Activated T-cell treated with anti-CD3 and anti-CD28 coated beads, Interleukin-2, amount 50 U/mL, for 1 hour (primary cell): ENCODE data around the gene MVB12A.

Source experiments
- DNase-seq: peaks from one replicate; pipeline ENCODE4 v3.0.0-alpha.2; 2020

Gene MVB12A

DNA sequence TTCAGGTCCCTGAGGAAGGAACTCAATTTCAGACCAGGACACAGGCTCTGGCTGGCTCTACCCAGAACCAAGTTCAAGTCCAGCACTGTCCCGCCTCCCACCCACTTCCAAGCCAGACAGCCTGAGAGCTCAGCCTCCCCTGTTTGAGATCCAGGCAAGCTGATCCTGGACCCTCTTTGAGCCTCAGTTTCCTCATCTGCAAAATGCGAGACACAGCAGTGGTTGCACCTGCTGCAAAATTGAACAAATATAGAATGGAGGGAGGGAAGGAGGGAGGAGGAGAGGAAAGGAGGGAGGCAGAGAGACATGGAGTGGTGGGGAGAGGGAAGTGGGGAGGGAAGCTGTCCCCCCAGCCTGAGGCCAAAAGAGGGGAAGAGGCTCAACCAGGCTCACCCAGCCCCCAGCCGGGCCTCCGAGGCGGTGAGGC, 27.9 kb downstream of the MVB12A start:
- DNase-seq: no peak

DNA sequence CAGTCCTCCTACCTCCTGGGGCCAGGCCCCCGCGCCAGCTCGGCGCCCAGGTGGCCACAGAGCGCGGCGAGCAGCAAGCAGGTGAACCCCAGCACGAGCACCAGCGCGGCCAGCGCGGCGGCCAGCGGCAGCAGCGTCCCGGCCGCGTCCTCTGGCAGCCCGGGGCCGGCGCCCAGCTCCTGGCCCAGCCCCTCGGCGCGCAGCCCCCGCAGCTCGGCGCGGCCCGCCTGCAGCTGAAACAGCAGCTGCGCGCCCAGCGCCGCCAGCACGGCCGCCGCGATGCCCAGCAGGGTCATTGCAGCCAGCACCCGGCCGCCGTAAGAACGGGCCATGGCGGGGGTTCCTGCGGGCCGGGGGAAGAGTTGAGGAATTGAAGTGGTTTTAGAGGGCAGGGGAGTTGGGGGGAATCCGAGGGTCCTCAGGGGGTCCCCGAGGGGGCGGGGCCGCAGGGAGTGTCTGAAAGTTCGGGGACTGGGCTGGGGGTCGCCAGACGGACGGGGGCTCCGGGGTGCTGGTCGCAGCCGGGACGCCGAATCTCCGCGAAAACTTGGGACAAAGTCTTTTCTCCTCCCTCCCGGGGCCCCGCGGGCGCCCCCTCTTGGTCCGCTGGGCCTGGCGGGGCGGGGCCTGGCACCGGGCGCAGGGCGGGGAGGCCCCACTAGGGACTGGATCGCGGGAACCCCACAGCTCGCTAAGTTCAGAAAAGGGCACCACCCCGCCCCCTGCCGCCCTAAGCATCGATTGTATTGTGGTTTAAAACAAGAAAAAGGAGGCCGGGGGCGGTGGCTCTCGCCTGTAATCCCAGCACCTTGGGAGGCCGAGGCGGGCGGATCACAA, 28.5 kb downstream of the MVB12A start, which contains the start of gene TMEM221:
TSS of gene TMEM221 (minus strand) at position 538 of the 837 bp plus-strand sequence. CDS start at position 332, 206 bp downstream.
- DNase-seq: peak; percentile 71

DNA sequence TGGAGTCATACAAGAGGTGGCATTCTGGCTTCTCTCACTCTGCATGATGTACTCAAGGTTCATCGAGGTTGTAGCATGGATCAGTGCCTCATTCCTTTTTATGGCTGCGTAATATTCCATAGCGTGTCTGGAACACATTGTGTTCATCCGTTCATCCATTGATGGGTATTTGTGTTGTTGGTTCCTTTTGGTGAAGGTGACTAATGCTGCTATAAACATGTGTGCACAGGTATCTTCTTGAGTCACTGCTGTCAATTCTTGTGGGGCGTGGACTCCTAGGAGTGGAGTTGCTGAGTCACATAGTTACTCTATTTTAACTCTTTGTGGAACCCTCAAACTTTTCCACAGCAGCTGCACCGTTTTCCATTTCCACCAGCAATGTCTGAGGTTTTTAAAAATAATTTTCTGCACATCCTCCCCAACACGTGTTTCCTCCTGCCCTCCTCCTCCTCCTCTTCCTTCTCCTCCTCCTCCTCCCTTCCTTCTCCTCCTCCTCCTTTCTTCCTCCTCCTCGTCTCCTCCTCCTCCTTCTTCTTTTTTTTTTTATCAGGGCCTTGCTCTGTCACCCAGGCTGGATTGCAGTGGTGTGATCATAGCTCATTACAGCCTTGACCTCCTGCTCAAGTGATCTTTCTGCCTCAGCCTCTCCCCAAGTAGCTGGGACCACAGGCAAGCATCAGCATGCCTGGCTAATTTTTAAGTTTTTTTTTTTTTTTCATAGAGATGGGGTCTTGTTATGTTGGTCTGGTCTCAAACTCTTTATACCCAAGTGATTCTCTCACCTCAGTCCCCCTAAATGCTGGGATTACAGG, 30.6 kb downstream of the MVB12A start:
- DNase-seq: no peak

DNA sequence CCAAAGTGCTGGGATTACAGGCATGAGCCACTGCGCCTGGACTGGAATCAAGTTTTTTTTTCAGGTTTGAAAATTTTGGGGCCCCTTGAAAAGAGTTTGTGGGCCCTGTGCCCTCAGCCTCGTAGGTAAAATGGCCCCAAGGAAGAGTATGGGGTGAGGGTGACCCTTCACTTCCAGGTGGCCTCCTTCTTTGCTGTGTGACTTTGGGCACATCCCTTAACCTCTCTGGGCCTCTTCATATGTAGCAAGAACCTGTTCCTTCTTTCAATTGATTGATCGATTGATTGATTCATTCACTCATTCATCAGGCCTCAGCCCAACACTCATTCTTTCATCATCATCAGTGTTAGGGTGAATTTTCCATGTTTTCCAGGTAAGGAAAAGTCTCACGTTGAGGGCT, 32.0 kb downstream of the MVB12A start:
- DNase-seq: no peak

DNA sequence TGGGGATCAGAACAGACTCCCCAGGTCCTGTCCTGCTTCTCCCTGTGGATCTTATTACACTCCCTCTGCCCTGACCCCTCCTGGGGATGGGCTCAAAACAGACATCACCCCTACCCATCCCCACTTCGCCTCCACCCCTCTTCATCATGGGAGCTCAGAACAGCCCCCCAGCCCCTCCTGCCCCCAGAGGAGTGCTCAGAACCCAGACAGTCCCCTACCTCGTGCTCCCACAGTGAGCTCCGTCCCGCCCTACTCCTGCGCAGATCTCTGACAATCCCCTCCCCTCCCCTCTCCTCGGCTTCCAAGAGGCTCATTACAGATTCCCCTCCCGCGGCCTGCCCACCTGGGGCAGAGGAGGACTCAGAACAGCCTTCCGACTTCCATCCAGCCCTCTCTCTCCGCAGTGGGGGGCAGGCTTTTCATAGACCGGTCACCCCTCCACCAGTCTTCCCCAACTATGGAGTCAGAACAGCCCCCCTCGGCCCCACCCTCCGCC, 34.8 kb downstream of the MVB12A start:
- DNase-seq: no peak

DNA sequence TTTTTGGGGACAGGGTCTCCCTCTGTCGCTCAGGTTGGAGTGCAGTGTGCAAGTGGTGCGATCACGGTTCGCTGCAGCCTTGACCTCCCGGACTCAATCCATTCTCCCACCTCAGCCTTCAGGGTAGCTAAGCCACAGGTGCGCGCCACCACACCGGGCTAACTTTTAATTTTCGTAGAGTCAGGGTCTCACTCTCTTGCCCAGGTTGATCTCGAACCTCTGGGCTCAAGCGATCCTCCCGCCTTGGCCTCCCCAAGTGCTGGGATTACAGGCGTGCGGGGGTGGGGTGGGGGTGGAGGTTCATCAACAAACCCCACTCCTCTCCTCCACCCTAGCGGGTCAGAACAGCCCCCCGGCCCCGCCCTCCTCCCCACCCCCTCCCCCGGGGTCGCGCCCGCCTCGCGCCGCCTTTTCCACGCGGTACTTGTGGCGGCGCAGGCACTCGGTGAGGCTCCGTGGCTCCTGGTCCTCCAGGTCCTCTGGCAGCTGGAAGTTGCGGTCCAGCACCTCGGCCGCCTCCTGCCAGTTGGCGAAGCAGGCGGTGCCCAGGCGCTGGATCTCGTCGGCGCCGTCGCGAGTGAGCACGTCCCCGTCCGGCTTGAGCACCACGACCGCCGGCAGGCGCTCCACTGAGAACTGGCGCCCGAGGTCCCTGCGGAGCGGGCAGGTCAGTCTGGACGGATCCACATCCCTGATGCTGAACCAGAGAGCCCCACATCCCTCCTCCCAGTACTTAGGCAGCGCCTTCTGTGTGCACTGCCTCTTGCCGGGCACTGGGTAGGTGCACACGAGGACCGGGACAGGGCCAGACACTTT, 35.7 kb downstream of the MVB12A start:
- no peak for DNase-seq

DNA sequence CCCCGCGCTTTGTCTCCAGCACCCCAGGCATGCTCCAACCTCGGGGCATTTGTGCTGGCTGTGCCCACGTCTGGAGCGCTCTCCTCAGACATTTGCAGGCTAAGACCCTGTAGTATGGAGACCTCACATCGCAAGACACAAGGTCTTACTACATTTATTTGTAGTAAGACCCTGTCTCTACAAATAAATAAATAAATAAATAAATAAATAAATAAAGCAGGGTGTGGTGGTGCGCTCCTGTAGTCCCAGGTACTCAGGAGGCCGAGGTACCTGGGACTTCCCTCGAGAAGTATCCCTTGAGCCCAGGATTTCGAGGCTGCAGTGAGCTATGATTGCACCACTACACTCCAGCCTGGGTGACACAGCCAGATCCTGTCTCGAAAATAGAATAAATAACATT, 36.3 kb downstream of the MVB12A start:
- no peak for DNase-seq

DNA sequence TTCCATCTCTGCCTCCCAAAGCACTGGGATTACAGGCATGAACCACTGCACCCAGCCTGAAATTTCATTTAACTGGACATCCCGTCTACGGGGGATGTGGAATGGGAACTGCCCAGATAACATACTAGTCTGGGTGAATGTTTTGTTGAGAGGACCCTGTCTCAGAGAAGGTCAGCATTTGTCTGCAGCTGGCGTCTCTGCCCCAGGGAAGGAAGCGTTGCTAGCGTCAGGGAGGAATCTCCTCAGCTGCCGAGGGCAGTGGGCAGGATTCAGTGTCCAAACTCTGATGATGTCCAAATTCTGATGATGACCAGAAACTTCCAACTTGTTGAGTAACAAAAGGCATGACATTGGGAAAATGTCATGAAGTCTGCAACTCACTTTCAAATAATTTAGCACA, 37.8 kb downstream of the MVB12A start:
- DNase-seq: no peak

DNA sequence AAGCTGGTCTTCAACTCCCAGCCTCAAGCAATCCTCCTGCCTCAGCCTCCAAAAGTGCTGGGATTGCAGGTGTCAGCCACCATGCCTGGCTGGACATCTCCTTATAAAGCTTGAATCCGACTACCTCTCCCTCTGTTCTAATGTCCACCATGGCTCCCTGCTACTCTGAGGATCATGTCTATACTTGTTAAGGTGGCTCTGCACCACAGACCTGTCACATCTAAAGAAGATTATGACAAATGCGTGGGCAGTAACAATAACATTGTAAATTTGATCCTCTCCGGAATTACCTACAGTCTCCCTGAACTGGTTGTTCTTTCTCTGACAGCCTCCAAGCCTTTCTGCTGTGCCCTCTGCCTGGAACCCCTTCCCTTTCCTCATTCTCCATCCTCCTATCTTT, 39.1 kb downstream of the MVB12A start:
- no peak for DNase-seq

DNA sequence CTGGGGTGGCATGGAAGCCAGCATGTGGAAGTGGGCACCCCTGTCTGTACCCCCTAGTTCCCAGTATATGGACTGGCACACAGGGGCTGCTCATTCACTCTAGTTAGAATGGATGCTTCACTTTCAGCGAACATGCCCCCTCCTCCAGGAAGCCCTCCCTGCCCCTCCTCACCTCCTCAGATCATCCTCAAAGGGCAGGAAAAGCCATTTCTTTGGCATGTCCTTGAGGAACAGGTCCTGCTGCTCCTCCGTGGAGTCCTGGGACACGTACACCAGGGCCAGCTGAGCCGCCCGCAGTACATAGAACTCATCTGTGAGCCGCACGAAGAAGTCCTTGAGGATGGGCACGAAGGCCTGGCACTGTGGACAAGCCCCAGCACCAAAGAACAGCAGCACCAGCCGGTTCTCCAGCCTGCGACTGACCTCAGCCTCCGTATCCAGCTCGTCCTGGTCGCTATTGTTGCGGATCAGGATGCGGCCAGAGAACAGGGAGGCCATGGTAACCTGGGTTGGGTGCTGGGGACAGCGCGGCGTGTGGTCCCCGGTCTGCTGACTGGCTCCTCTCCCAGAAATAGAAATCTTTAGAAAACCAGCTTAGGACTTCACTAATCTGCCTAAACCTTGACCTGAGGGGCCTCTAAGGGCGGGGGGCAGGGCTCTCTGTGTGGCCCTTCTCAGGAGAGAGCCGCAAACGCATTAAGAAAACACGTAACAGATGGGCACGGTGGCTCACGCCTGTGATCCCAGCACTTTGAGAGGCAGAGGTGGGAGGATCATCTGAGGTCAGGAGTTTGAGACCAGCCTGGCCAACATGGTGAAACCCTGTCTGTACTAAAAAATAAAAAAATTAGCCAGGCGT, 40.8 kb downstream of the MVB12A start, which contains the start of gene NXNL1:
TSS of gene NXNL1 (minus strand) at position 555 of the 859 bp plus-strand sequence. CDS start at position 498, 57 bp downstream.
- DNase-seq: no peak

DNA sequence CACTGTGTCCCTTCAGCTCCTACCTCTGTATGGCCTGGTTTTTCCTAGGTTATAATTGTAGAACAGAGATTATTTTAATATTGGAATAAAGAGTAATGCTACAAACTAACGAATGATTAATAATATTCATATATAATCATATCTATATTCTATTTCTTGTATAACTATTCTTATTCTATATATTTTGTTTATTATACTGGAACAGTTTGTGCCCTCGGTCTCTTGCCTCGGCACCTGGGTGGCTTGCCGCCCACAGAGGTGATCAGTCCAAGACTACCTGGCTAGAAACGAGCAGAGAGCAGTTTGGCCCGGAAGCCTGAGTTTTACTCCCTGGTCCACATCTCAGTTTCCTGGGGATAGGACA, 46.6 kb downstream of the MVB12A start:
- DNase-seq: no peak

DNA sequence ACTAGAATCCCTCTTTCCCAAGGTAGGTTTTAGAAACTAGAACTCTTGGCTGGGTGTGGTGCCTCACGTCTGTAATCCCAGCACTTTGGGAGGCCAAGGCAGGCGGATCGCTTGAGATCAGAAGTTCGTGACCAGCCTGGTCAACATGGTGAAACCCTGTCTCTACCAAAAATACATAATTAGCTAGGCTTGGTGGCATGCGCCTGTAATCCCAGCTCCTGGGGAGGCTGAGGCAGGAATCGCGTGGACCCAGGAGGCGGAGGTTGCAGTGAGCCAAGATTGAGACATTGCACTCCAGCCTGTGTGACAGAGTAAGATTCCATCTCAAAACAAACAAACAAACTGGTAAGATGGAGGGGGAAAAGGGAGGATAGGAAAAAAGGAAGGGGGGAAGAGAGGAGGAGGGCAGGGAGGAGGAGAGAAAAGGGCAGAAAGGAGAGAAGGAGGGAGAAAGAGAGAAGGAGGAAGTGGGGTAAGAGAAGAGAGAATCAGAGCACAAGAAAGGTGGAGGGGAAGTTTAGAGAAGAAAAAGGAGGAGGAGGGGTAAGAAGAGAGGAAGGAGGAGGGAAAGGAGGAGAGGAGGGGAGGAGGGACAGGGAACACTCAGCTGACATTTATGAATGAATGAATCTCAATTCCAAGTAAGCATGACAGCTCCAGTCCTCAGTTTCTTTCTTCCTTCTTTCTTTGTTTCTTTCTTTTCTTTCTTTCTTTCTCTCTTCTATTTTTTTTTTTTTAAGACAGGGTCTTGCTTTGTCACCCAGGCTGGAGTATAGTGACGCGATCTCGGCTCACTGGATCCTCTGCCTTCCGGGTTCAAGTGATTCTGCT, 47.8 kb downstream of the MVB12A start:
- DNase-seq: no peak

DNA sequence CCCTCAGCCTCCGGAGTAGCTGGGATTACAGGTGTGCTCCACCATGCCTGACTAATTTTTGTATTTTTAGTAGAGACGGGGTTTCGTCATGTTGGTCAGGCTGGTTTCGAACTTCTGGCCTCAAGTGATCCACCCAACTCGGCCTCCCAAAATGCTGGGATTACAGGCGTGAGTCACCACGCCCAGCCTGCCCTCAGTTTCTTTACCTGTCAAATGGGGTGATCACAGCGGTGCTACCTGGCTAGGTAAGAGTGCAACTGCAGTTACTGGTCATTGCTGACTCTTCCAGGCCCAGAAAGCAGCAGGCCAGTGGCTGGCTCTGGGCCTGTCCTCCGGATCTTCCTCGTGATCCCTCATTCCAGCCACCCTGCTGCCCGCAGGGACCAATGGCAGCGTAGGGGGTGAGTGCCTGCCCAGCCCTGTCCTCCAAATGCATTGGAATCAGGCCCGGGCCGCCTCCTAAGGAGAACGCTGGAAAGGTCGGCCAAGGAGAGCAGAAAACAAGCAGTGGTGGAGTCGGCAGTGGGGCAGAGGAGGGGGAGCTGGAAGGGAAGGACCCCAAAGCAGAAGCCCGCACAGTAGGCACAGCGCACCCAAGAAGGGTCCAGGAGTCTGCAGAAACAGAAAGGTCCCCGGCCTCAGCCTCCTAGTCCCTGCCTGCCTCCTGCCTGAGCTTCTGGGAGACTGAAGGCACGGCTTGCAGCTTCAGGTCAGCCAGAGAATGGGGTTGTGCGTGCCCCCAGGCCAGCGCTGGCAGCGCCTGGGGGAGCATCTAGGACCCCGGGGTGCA, 48.6 kb downstream of the MVB12A start:
- no peak for DNase-seq

DNA sequence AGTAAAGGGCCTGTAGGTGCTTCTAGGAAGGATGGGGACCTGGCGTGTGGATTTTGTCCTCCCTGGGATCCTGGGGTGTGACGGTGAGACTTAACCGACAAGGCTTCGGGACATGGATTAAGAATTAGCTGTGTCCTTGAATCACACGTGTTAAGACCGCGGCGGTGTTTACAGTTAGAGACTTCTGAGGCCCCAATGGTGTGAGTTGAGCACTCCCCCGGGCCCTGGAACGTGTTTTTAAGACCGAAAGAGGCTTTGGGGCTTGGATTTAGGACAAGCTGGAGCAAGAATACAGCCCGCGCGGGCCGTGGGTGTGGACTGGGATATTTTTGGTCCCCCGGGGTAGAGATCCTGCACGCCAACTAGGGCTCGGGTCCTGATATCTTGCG, 49.2 kb downstream of the MVB12A start:
- no peak for DNase-seq

DNA sequence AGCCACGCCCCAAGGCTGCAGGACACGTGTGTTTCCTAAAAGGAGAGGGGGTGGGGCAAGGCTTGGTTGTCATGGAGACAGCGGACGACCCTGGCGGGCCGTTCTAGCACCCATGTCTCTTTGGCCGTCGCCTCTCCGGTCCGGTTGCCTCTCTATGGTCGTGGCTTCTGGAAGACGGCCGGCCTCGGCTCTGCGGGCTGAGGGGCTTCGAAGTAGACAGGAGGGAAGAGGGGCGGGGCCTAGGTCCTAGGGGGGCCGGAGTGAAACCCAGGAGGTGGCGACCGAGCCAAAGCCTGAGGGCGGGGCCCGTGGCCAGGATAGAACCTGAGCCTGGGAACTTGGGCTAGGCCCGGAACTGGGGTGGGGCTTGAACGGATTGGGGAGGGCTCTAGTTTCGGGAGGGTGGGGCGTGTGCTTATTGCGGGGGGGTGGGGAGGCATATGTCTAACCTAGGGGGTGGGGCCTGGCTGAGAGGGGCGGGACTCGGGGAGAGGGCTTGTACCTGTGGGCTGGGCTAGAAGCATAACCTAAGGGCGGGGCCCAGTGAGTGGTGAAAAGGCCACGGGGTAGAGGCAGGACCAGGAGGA, 49.7 kb downstream of the MVB12A start:
- peak; percentile 92 for DNase-seq

DNA sequence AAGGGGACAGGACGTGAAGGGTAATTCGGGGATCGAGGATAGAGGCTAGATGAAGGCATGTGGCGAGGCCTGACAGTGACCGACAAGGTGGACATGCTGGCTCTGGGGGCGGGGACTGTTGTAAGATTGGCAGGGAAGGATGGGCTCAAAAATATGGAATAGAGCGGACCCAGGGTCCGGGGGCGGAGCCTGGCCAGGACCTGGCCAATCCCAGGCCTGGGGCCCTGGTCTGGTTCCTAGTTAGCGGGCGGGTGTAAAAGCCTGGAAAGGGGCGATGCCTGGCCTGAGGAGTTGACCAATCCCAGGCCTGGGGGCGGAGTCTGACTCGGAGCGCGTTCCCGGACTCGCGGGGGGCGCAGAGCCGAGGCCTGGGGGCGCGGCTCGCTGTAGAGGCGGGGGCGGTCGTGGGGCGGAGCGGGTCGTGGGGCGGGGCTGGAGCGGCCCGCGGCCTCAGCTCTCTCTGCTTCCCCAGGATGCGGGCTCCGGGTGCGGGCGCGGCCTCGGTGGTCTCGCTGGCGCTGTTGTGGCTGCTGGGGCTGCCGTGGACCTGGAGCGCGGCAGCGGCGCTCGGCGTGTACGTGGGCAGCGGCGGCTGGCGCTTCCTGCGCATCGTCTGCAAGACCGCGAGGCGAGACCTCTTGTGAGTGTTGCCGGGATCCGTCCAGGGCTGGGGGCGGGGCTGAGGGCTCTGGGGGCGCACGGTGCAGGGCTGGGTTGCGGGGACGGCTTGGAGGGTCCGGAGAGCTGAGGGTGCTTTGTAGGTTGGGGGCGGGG, 50.4 kb downstream of the MVB12A start, which contains the start of gene SLC27A1:
TSS of gene SLC27A1 (plus strand) at position 457 of the 774 bp plus-strand sequence. CDS start at position 474, 17 bp downstream.
- DNase-seq: peak; percentile 90

DNA sequence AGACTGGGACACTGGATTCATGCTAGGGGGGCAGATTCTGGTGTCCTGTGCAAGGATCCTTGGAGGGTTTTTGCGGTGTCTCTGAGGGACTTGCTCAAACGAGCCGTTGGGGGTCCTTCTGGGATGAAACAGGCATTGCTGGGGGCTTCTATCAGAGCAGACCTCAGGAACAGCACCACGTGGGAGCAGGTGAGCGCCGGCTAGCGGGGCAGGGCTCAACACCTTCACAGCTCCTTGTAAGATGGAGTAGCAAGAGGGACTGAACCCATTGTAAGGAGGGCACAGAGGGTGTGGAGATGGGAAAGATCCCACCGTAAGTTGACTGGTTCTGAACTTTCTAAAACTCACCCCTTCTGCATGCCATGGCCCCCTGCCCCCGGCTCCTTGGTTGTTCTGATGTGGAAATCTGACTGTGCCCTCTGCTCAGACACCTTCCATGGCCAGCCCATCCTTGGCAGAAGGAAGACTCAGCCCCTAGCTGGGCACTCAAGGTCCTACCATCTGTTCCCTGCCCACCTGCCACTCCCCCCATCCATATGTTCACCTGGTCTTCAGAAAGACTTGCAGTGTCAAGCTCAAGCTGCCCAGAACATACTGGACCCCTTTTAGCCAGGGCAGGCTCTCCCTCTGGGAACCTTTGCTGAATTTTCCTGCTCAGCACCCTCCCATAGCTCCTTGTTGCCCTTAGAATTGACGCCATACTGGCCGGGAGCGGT, 51.7 kb downstream of the MVB12A start:
- no peak for DNase-seq

DNA sequence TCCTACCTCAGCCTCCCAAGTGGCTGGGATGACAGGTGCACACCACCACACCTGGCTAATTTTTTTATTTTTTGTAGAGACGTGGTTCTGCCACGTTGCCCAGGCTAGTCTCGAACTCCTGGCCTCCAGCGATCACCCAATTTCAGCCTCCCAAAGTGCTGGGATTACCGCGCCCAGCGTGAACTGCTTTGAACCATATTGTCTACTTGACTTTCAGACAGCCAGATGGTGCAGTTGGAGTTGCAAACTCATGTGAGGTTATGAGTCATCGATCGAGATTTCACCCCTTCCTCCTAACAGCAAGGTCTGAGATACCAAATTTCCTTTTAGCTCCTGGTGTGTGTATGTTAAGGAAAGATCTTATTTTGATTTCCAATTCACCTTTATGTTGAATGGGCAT, 53.2 kb downstream of the MVB12A start:
- DNase-seq: no peak
